HFFc6 (cell line): ENCODE data around the gene SRR. TPM values are rescaled to one million over a fixed set of nuclear protein-coding genes. Genes with fewer than 3 reads are reported as not detected.
"Not testable (repeated sequence)": the region's sequence is repeated elsewhere in the genome, so short reads cannot be mapped to it uniquely, and the experiment has no call there.

ENCODE experiments used
- DNase-seq: peaks from one replicate; pipeline ENCODE4 v3.0.0-alpha.2; 2018
- H3K27ac Mint-ChIP-seq: 2 replicates; pipeline ENCODE4 v1.8.0; 2020; ENCODE audit warnings: mild to moderate bottlenecking, mixed read lengths
- H3K27me3 Mint-ChIP-seq: 2 replicates; pipeline ENCODE4 v1.8.0; 2021; ENCODE audit warnings: mild to moderate bottlenecking, moderate library complexity, mixed read lengths; ENCODE audit not compliant: insufficient read depth
- H3K36me3 Mint-ChIP-seq: 2 replicates; pipeline ENCODE4 v1.8.0; 2021; ENCODE audit warnings: low read depth, mixed read lengths
- H3K4me1 Mint-ChIP-seq: 2 replicates; pipeline ENCODE4 v1.8.0; 2020; ENCODE audit warnings: low read depth, mixed read lengths
- H3K4me3 Mint-ChIP-seq: 2 replicates; pipeline ENCODE4 v1.8.0; 2020; ENCODE audit warnings: mild to moderate bottlenecking, moderate library complexity, mixed read lengths
- H3K9me3 Mint-ChIP-seq: 2 replicates; pipeline ENCODE4 v1.8.0; 2020; ENCODE audit warnings: mild to moderate bottlenecking, mixed read lengths
- CTCF ChIP-seq: fragments of 200-600 bp; sonication (generic); IDR thresholded peaks from 2 replicates; pipeline ENCODE4 v1.5.0; 2021; ENCODE audit warnings: antibody characterized with exemption, mild to moderate bottlenecking
- long read RNA-seq: library from polyadenylated mRNA; unstranded; transcript quantifications from one replicate; pipeline ENCODE4 v2.0.0, GENCODE V29; 2019
- total RNA-seq, 6 experiments: library from RNA; stranded (reverse); fragmentation: NEBNext Ultra II Directional; extraction: Animal tissue kit (Norgen Biotek cat#: 25700); gene quantifications; 2 replicates in 1 of 6; 3 replicates in 5 of 6; pipeline ENCODE4 v1.2.3, GENCODE V29; 2021

SRR gene, protein sequence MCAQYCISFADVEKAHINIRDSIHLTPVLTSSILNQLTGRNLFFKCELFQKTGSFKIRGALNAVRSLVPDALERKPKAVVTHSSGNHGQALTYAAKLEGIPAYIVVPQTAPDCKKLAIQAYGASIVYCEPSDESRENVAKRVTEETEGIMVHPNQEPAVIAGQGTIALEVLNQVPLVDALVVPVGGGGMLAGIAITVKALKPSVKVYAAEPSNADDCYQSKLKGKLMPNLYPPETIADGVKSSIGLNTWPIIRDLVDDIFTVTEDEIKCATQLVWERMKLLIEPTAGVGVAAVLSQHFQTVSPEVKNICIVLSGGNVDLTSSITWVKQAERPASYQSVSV
- 10 to 100 TPM; 18.5 to 29.7 (median 21.8) TPM for total RNA-seq
- long read RNA-seq, transcript SRR-201 (8 exons, 2,728 nt), result major isoform, 18 of 24 reads
- long read RNA-seq, partial matches to known transcripts, result 4 of 24 reads
- long read RNA-seq, other reads (novel, unspliced or antisense), result 2 of 24 reads

DNA sequence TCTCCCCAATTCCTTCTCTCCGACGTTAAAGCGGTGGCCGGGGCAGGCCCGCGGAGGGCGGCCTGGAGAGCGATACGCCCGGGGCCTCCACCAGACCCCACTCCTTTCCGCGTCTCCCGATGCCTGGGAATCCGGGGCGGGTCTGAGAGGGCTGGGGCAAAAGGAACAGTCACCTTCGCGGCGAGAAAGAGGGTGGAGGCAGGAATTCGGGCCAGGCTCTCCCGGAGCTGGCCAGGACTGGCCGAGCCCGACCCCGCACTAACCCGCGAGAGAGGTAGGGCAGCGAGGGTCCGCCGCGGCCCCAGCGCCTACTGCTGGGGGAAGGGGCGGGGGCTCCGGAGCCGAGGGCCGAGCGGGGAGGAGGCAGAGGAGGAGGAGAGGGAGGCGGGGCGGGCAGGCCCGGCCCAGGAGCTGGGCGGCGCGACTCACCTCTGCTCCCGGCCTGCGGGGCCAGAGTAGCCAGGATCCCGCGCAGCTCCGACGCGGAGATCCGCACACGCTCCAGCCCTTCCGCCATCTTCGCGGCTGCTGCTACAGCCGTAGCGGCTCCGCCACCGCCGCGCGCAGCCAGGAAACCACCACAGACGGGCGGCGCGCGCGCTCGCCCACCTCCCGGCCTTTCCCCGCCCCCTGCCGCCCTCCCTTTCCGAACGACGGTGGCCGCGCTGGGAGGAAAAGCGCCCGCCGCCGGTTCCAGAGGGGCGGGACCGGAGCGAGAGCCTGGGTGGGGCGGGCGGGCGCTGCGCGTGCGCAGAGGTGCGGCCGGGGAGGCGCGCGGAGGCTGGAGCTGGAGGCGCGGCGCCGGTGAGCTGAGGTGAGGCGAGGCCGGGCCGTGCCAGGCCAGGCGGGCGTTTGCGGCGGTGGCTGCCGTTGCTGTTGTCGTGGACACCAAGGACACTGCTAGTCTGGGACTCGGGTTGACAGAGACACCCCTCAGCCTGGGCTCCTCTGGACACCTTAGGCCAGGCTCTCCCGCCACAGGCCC is at the start of gene SRR, which contains the start of gene SMG6:
Gene SRR, plus strand, starts transcription at position 747 of the 985 bp plus-strand sequence. CDS start 11,611 bp downstream, outside the sequence.
Gene SMG6, minus strand, starts transcription at position 582 of the 985 bp plus-strand sequence. Its CDS starts 65 bp downstream, at position 517.
- H3K4me1 Mint-ChIP-seq, result peaks cover 34% of the 10 kb centered on the region
- H3K27me3 Mint-ChIP-seq, result no peaks in the 10 kb centered on the region; the same call in 1 of the 2 replicates
- peak within 1 kb of the TSS; percentile 83 for H3K27ac Mint-ChIP-seq
- peaks cover 33% of the 10 kb centered on the region for H3K36me3 Mint-ChIP-seq
- peak within 1 kb of the TSS; percentile 95 for H3K4me3 Mint-ChIP-seq
- TF ChIP-seq CTCF, result no peak
- DNase-seq, result peak; percentile 82
- H3K9me3 Mint-ChIP-seq, result no peaks in the 10 kb centered on the region

DNA sequence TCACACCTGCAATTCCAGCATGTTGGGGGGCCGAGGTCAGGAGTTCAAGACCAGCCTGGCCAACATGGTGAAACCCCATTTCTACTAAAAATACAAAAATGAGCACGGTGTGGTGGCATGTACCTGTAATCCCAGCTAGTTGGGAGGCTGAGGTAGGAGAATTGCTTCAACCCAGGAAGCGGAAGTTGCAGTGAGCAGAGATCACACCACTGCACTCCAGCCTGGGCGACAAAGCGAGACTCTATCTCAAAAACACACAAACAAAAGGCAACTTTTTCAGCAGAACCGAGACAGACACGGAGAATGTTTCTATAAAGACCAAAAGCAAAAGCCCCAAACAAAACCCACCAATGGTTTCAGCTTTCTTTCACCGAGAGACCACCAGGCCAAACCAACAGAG is 44.9 kb upstream of the SRR start:
- Mint-ChIP-seq H3K4me1 (peaks cover 37% of the 10 kb centered on the region), H3K36me3 (peaks cover 27% of the 10 kb centered on the region)
- not testable (repeated sequence) for DNase-seq, H3K27me3 Mint-ChIP-seq, H3K27ac Mint-ChIP-seq, H3K4me3 Mint-ChIP-seq, H3K9me3 Mint-ChIP-seq

DNA sequence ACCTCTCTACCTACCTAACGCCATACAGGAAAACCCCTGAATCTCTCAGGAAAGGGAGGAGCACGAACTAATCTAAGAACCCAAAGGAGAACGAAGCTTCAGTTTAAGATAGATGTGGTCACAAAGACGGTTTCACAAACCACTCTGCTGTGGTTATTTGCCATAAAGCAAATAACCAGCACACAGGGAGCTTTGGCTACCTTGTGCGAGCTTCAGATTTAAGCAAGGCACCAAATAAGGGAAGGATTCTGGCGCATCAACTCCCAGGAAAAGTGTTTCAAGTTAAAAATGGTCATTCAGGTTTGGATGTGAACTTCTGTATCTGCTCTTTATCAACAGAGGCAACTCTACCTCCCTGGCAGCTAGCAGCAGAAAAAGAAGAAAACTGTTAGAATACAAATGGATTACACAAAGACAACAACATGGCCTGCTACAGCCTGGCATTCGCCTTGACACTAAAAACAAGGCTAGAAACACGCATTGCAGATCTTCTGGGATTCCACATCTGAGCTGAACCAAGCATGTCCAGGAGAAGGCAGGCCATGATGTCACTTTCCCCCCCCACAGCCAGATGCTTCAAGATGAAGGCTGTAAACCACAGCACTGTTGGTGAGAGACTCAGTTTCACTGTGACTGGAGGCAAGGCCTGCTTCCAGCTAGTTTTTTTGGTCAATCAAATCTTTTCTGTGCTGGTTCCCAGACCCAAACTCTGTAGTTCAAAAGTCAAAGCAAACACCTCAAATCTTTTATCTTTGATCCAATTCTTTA is 43.8 kb upstream of the SRR start:
- Mint-ChIP-seq H3K27me3 (no peaks in the 10 kb centered on the region), H3K36me3 (peaks cover 22% of the 10 kb centered on the region), H3K4me3 (no peak overlapping the region), H3K4me1 (peaks cover 46% of the 10 kb centered on the region), H3K27ac (peak overlapping the region; percentile 46), H3K9me3 (no peaks in the 10 kb centered on the region)
- TF ChIP-seq CTCF, result no peak
- DNase-seq, result no peak

DNA sequence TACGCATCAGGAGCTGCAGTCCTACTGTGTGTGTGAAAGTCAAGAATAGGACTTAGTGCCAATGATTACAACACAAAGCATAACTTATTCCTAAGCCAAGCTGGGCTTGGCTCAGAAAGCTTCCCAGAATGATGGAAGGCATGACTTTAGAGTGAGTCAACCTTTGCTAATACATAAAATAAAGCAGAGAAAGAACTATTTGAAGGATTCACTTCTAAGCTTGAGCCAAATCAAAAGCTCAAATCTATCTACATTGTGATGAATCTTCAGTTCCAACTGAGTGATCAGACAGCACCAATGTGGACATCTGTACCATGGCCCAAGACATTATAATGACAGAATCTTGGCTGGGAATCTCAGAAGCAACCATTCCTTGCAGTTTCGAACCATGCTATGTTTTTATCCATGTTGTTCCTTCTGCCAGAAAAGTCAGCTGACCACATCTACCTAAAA is 41.6 kb upstream of the SRR start:
- H3K27ac Mint-ChIP-seq, result peak overlapping the region; percentile 78
- H3K9me3 Mint-ChIP-seq, result no peaks in the 10 kb centered on the region
- no peak overlapping the region for H3K4me3 Mint-ChIP-seq
- H3K36me3 Mint-ChIP-seq, result peaks cover 19% of the 10 kb centered on the region
- H3K4me1 Mint-ChIP-seq, result peaks cover 48% of the 10 kb centered on the region
- peak; percentile 71 for DNase-seq
- no peaks in the 10 kb centered on the region for H3K27me3 Mint-ChIP-seq
- TF ChIP-seq CTCF, result no peak

GRCh38 chr17:2263183-2264066 is 40.3 kb upstream of the SRR start:
- no peaks in the 10 kb centered on the region for H3K9me3 Mint-ChIP-seq
- H3K4me3 Mint-ChIP-seq, result no peak overlapping the region
- no peak for DNase-seq
- H3K4me1 Mint-ChIP-seq, result peaks cover 48% of the 10 kb centered on the region
- no peak for TF ChIP-seq CTCF
- H3K27me3 Mint-ChIP-seq, result no peaks in the 10 kb centered on the region
- H3K27ac Mint-ChIP-seq, result peak overlapping the region; percentile 66
- H3K36me3 Mint-ChIP-seq, result peaks cover 24% of the 10 kb centered on the region
